ENCODE measurements around the gene TRAPPC11. TPM values are rescaled to one million over a fixed set of nuclear protein-coding genes. Genes with fewer than 3 reads are reported as not detected.
A peak's percentile ranks its signal among the peaks of the same experiment; 100 is the strongest.
"Not testable (repeated sequence)": the region's sequence is repeated elsewhere in the genome, so short reads cannot be mapped to it uniquely, and the experiment has no call there.

The TRAPPC11 gene
- total RNA-seq, 1 donor from 2014 or later: 38.1 TPM

DNA sequence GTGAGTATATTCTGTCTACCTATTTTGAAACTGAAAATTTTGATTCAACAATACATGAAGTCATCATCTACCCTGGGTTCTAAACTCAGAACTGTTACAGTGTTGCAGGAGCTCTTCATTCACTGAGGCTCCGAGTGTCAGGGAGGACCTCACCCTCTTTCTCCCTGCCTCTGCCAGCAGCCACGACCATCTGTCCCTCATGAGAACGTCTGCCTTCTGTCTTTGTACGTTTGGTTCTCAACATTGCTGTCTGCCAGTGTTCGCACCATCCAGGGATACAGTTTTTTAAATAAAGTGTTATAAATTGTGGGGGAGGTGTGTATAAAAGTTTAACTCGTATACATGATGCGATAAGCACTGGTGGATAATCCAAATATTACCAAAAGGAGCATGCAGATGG lies 55.5 kb downstream of the TRAPPC11 start:
- H3K4me3 ChIP-seq (ENCODE audit: low read depth, low read length): no peak overlapping the region
- TF ChIP-seq, protein P1, sequence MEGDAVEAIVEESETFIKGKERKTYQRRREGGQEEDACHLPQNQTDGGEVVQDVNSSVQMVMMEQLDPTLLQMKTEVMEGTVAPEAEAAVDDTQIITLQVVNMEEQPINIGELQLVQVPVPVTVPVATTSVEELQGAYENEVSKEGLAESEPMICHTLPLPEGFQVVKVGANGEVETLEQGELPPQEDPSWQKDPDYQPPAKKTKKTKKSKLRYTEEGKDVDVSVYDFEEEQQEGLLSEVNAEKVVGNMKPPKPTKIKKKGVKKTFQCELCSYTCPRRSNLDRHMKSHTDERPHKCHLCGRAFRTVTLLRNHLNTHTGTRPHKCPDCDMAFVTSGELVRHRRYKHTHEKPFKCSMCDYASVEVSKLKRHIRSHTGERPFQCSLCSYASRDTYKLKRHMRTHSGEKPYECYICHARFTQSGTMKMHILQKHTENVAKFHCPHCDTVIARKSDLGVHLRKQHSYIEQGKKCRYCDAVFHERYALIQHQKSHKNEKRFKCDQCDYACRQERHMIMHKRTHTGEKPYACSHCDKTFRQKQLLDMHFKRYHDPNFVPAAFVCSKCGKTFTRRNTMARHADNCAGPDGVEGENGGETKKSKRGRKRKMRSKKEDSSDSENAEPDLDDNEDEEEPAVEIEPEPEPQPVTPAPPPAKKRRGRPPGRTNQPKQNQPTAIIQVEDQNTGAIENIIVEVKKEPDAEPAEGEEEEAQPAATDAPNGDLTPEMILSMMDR (conservative IDR thresholded peaks at IDR 0.05; ENCODE audit: low read depth, low read length): no peak

DNA sequence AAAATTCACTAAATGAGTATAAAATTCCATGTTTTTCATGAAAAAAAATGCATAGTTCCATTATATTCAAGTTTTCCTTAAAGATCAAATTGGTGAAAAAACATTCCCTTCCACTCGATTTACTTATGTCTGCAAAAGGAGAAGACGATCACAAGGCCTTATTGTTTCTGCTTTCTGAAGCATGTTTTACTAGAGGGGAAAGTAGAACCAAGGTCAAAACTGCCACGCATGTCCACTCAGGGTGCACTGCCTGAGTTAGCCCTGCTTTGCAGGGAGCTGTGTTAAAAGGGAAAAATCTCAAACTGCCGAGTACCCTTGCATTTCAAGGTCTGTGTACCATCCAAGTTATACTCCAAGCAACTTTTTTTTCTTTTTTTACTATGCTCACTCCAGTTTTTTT lies 57.2 kb downstream of the TRAPPC11 start:
- TF ChIP-seq, protein P1 (conservative IDR thresholded peaks at IDR 0.05; ENCODE audit: low read depth, low read length): no peak
- no peak overlapping the region for H3K4me3 ChIP-seq (ENCODE audit: low read depth, low read length)
- no peak for DNase-seq (ENCODE audit: low read depth)

More for the DNA sequence above, 55.5 kb downstream of the TRAPPC11 start:
- DNase-seq (ENCODE audit: low read depth): no peak

DNA sequence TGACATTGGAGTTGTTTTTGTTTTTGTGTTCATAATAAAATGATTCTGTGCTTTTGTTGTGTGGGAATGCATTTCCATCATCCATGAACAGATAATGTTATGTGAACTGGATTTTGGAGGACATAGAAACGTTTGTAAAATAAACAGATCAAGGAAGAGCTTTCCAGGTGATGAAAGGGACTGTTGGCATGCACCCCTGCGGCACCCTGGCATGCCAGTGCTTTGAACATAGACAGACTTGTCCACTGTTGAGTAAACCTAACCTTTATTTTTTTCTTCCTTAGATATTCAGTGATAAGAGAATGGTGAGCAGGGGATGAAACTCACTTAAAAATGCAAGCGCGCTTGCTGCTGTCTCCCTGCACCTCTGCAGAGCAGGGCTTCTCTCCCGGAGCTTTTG lies 59.8 kb downstream of the TRAPPC11 start:
- TF ChIP-seq, protein P1 (conservative IDR thresholded peaks at IDR 0.05; ENCODE audit: low read depth, low read length): no peak
- no peak overlapping the region for H3K4me3 ChIP-seq (ENCODE audit: low read depth, low read length)
- DNase-seq (ENCODE audit: low read depth): no peak

DNA sequence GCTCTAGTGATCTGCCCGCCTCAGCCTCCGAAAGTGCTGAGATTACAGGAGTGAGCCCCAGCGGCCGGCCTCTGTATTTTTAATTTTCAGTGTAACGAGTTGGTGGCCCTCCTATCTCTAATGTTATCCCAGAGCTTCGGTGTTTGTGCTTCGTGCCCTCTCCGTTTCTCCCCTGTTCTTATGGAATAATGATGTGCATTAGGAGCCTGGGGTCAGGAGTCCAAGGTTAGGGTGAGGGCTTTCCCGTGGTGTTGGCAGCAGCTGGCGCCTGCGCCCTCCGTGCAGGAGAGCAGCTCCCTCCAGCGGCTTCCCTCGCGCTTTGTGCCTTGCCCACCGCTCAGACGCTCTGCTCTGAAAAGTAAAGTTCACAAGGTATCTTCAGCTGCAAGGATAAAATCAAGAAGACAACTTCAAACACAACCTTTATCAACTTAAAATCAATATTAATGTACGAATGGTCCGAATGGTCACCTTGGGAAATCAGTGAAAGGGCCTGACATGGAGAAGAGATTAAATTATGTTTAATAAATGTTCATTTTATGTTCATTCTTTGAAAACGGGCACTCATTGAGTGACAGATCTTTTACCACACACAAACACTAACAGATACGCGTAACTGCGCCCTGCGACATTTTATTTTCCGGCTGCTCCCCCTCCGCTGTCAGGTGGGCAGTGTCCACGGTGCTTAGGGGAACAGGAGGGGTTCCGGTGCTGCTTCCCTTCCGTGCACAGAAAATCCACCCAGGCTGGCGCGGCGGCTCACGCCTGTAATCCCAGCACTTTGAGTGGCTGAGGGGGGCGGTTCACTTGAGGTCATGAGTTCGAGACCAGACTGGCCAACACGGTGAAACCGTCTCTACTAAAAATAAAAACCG lies 62.4 kb downstream of the TRAPPC11 start:
- no peak for DNase-seq (ENCODE audit: low read depth)
- TF ChIP-seq, protein P1 (conservative IDR thresholded peaks at IDR 0.05; ENCODE audit: low read depth, low read length): peak; percentile 67
- H3K4me3 ChIP-seq (ENCODE audit: low read depth, low read length): peak overlapping the region; percentile 56

DNA sequence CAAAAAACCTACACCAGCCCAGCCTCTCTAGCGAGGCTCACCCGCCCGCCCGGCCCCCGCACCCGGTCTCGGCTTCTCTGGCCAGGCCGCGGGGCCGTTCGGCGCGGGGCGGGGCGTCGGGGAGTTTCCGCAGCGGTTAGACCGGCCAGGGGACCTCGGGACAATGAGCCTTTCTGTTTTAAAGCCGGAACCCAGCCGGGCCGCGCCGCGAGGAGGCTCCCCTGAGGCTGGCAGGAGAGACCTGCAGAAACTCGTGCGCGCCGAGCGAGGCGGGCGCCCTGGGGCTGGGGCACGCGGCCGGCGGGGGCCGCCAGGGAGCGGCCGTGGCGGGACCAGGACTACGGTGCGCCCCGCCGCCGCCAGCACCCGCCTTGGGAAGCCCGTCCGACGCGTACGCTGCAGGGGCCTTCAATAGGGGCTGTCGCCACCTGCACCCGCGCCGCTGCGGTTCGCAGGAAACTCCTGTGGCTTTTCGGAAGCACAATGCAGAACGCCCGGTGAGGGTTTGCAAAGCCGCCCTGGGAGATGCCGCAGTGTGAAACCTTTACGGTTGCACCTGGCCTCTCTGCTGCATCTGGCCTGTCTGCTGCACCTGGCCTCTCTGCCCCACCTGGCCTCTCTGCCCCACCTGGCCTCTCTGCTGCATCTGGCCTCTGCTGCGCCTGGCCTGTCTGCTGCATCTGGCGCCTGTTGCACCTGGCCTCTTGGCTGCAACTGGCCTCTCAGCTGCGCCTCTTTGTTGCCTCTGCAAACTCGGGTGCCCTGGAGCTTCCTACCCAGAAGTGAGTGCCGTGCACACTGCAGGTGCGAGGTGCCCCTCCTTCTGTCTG lies 63.9 kb downstream of the TRAPPC11 start:
- H3K4me3 ChIP-seq (ENCODE audit: low read depth, low read length): peak overlapping the region; percentile 56
- TF ChIP-seq, protein P1 (conservative IDR thresholded peaks at IDR 0.05; ENCODE audit: low read depth, low read length): peak; percentile 33
- no peak for DNase-seq (ENCODE audit: low read depth)

DNA sequence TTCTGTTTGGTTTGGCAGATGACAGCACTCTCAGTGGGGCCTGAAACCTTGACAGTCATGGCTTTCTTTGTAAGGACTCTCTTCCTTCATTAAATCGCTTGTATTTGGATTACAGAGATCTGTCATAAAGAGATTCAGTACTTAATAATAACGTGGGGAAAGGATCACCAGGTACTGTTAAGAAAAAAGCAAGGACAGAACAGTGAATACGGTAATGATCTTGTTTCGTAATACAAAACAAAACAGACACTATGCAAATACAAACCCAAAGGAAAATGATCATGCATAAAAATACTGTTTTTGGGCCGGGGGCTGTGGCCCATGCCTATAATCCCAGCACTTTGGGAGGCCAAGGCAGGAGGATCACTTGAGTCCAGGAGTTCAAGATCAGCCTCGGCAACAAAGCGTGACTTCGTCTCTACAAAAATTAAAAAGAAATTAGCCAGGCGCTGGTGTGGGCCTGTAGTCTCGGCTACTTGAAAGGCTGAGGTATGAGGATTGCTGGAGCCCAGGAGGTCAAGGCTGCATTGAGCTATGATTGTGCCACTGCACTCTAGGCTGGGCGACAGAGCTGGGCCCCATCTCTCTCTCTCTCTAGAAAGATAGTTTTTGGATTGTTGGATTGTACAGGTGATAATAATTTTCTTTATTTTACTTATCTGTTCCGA lies 64.6 kb downstream of the TRAPPC11 start:
- H3K4me3 ChIP-seq (ENCODE audit: low read depth, low read length): no peak overlapping the region
- TF ChIP-seq, protein P1 (conservative IDR thresholded peaks at IDR 0.05; ENCODE audit: low read depth, low read length): no peak
- no peak for DNase-seq (ENCODE audit: low read depth)

DNA sequence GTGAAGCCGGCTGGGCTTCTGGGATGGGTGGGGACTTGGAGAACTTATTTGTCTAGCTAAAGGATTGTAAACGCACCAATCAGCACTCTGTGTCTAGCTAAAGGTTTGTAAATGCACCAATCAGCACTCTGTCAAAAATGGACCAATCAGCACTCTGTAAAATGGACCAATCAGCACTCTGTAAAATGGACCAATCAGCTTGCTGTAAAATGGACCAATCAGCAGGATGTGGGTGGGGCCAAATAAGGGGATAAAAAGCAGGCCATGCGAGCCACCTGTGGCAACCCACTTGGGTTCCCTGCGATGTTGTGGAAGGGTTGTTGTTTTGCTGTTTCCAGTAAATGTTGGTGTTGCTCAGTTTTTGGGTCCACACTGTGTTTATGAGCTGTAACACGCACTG lies 66.5 kb downstream of the TRAPPC11 start:
- not testable (repeated sequence) for DNase-seq (ENCODE audit: low read depth); H3K4me3 ChIP-seq (ENCODE audit: low read depth, low read length)

Measured in epithelial cell of proximal tubule (primary cell).